Neural cell (in vitro differentiated cells): ENCODE data around the gene MTG1.

Source experiments
- CTCF ChIP-seq: fragments of 450-650 bp; IDR thresholded peaks from 2 replicates; pipeline ENCODE4 v1.5.1; 2014; ENCODE audit warnings: antibody characterized with exemption, mild to moderate bottlenecking, moderate library complexity; ENCODE audit not compliant: poor library complexity, severe bottlenecking
- EP300 ChIP-seq: fragments of 450-650 bp; conservative IDR thresholded peaks from 2 replicates; pipeline ENCODE4 v1.6.1; 2014; ENCODE audit warnings: antibody characterized with exemption, mild to moderate bottlenecking, moderate library complexity; ENCODE audit not compliant: poor library complexity, severe bottlenecking
- EZH2 ChIP-seq: fragments of 200-600, 300-800 bp; shearing (Covaris generic), sonication (generic); IDR thresholded peaks from 2 replicates; pipeline ENCODE4 v1.6.1; 2014; ENCODE audit warnings: antibody characterized with exemption, low read length, borderline replicate concordance, mild to moderate bottlenecking; ENCODE audit not compliant: insufficient read depth, poor library complexity, severe bottlenecking
- MXI1 ChIP-seq: fragments of 450-650 bp; conservative IDR thresholded peaks from 2 replicates; pipeline ENCODE4 v1.6.1; 2014; ENCODE audit warnings: antibody characterized with exemption, mild to moderate bottlenecking; ENCODE audit not compliant: poor library complexity, severe bottlenecking
- POLR2AphosphoS5 ChIP-seq: IDR thresholded peaks from 2 replicates; pipeline ENCODE4 v1.6.1; 2012
- RAD21 ChIP-seq: fragments of 450-650 bp; conservative IDR thresholded peaks from 2 replicates; pipeline ENCODE4 v1.6.1; 2014; ENCODE audit warnings: antibody characterized with exemption, mild to moderate bottlenecking, moderate library complexity
- REST ChIP-seq: IDR thresholded peaks from 2 replicates; pipeline ENCODE4 v1.6.1; 2012; ENCODE audit warnings: borderline replicate concordance
- SMC3 ChIP-seq: fragments of 450-650 bp; conservative IDR thresholded peaks from 2 replicates; pipeline ENCODE4 v1.6.1; 2014; ENCODE audit warnings: antibody characterized with exemption, mild to moderate bottlenecking, moderate library complexity; ENCODE audit not compliant: poor library complexity
- TAF1 ChIP-seq: IDR thresholded peaks from 2 replicates; pipeline ENCODE4 v1.6.1; 2012; ENCODE audit warnings: low read depth

- TF ChIP-seq CTCF (no peak), MXI1 (no peak), EZH2 (no peak), RAD21 (no peak), TAF1 (no peak), POLR2AphosphoS5 (no peak), REST (no peak), EP300 (no peak), SMC3 (no peak)
Measured at GRCh38 chr10:133354672-133355240, 39.2 kb upstream of the MTG1 start.
